Right lobe of liver (tissue), 6 donors: ENCODE results near the gene COL24A1. TPM values are rescaled to one million over a fixed set of nuclear protein-coding genes. Genes with fewer than 3 reads are reported as not detected.

Experiments used
- ATAC-seq, 4 donors: fragments of 200-7000 bp; cut with Tn5 transposase; one replicate each; pipeline ENCODE4 v1.9.1; 2020; ENCODE audit warnings: mild to moderate bottlenecking in 4 of 4, moderate library complexity in 4 of 4
- DNase-seq, 3 donors: peaks; one replicate each; pipeline ENCODE4 v3.0.0-alpha.2; 2020
- H3K27ac ChIP-seq, 3 donors: fragments of 200-600 bp; one replicate each; pipeline ENCODE4 v1.8.0; 2022
- H3K27me3 ChIP-seq, 2 donors: fragments of 200-600 bp; one replicate each; pipeline ENCODE4 v1.8.0; 2022
- H3K36me3 ChIP-seq, 4 donors: fragments of 200-600 bp; sonication (generic) in 1 of 4; one replicate each; pipeline versions ENCODE4 v1.5.1 to v1.8.0; 2017 to 2022; ENCODE audit warnings: control low read depth in 1 of 4
- H3K4me1 ChIP-seq, 4 donors: fragments of 200-600 bp; sonication (generic) in 1 of 4; one replicate each; pipeline versions ENCODE4 v1.5.1 to v1.8.0; 2017 to 2022; ENCODE audit warnings: control low read depth in 1 of 4
- H3K4me3 ChIP-seq, 3 donors: fragments of 200-600 bp; one replicate each; pipeline ENCODE4 v1.8.0; 2022
- H3K9me3 ChIP-seq, 4 donors: fragments of 200-600 bp; sonication (generic) in 1 of 4; one replicate each; pipeline versions ENCODE4 v1.5.1 to v1.8.0; 2017 to 2022; ENCODE audit warnings: control low read depth in 1 of 4
- CTCF ChIP-seq, 4 donors: fragments of 200-600 bp in 3 of 4; fragments of 450-650 bp in 1 of 4; IDR thresholded peaks; one replicate each; pipeline versions ENCODE4 v1.5.1 to v1.8.0; 2016 to 2022; ENCODE audit warnings: antibody characterized with exemption in 4 of 4, mild to moderate bottlenecking in 2 of 4
- POLR2A ChIP-seq: fragments of 450-650 bp; IDR thresholded peaks from one replicate; pipeline ENCODE4 v1.6.1; 2017; ENCODE audit warnings: antibody characterized with exemption, mild to moderate bottlenecking
- WGBS: methylation state at CpG from one replicate; pipeline ENCODE4 v1.1.6; 2018; ENCODE audit warnings: low coverage, low lambda C conversion rate; ENCODE audit not compliant: insufficient coverage; ENCODE audit errors: missing lambda C conversion rate; 5-methylcytosine and 5-hydroxymethylcytosine counted together
- intact Hi-C, 2 donors: fragments of 100-400 bp; cut with DNase I; formaldehyde crosslinking; loops; one replicate each; pipeline versions ENCODE4 v1.11.2 to v1.14.1; 2022
- small RNA-seq, 2 experiments: library from RNA; depleted of rRNA; stranded (forward); fragments of <200 nt; gene quantifications; one replicate each; pipeline ENCODE3, GENCODE V24; 2016
- total RNA-seq, 6 experiments: library from RNA; depleted of rRNA in 2 of 6; stranded (reverse); fragments of >200 nt in 2 of 6; fragmentation: NEBNext Ultra II Directional in 3 of 6; extraction: Animal tissue kit (Norgen Biotek cat#: 25700) in 3 of 6; gene quantifications; one replicate each; pipeline versions ENCODE4 v1.1.0 to v1.2.4, GENCODE V29; 2016 to 2023
- donor health status: DM: no; HTN: yes; CAD: no.
- donor health status: DM: no; HTN: no; CAD: no.
- donor health status: DM: no; HTN: no; CAD: no.
- donor health status: DM: no; HTN: yes; CAD: no.
- donor health status: DM: no; HTN: yes; CAD: no.

Gene COL24A1
- total RNA-seq, 6 experiments from 2014 or later: 0.05 to 0.07 TPM; not detected in 4

- intact Hi-C loops: no loop called here
- H3K36me3 ChIP-seq: no peaks in the 10 kb centered on the region
- 81% methylated on average over 3 of the region's 9 CpGs for WGBS
- no peak overlapping the region for H3K27ac ChIP-seq
- H3K4me1 ChIP-seq: no peaks in the 10 kb centered on the region
- no peaks in the 10 kb centered on the region for H3K9me3 ChIP-seq
- ATAC-seq: no peak
- DNase-seq: no peak
- H3K4me3 ChIP-seq: no peak overlapping the region
- TF ChIP-seq POLR2A: no peak
- no peak for TF ChIP-seq CTCF (IDR thresholded peaks at IDR 0.05)
- H3K27me3 ChIP-seq: no peaks in the 10 kb centered on the region
These were observed 473.1 kb downstream of the COL24A1 start for GRCh38 chr1:85683292-85684025.

GRCh38 chr1:85681087-85681486 is 475.5 kb downstream of the COL24A1 start:
- no peaks in the 10 kb centered on the region for H3K27me3 ChIP-seq
- TF ChIP-seq CTCF (IDR thresholded peaks at IDR 0.05) (no peak), POLR2A (no peak)
- no peaks in the 10 kb centered on the region for H3K9me3 ChIP-seq
- intact Hi-C loops: no loop called here
- H3K4me1 ChIP-seq: no peaks in the 10 kb centered on the region
- 50% methylated on average over 2 of the region's 2 CpGs for WGBS
- H3K27ac ChIP-seq: no peak overlapping the region
- peaks cover 0 to 12% (median 0%) of the 10 kb centered on the region in 4 donors for H3K36me3 ChIP-seq
- no peak for ATAC-seq
- H3K4me3 ChIP-seq: no peak overlapping the region
- DNase-seq: no peak

Small RNA genes lying within 50 kb of the gene (small RNA-seq; reads per million reads assigned to genes)
- 0 reads per million in 2 experiments for gene RNA5SP51

Other genes with a start within 250 kb of the COL24A1 start
- 1 to 10 TPM; 3.9 to 8.6 (median 5.7) TPM for gene ODF2L, start 239.6 kb upstream of the COL24A1 start, total RNA-seq